Thoracic aorta (tissue), 2 donors: Measurements from ENCODE around the gene FKRP. TPM values are rescaled to one million over a fixed set of nuclear protein-coding genes. Genes with fewer than 3 reads are reported as not detected.

ENCODE experiments used
- ATAC-seq: fragments of 150-250 bp; one replicate; pipeline ENCODE4 v1.8.0; 2017; ENCODE audit warnings: low read depth; ENCODE audit not compliant: insufficient number of reproducible peaks, low FRiP score
- DNase-seq: peaks from one replicate; pipeline ENCODE4 v3.0.0-alpha.2; 2020; ENCODE audit warnings: low spot score
- H3K27ac ChIP-seq, 2 donors: fragments of 200-600 bp; sonication (generic); 1 replicate in 1 of 2; 2 replicates in 1 of 2; pipeline ENCODE4 v1.5.1; 2016; ENCODE audit warnings: mild to moderate bottlenecking in 2 of 2, moderate library complexity in 2 of 2
- H3K27me3 ChIP-seq: fragments of 200-600 bp; sonication (generic); replicated peaks from 2 replicates; pipeline ENCODE4 v1.6.0; 2016; ENCODE audit warnings: mild to moderate bottlenecking; ENCODE audit not compliant: insufficient read depth
- H3K36me3 ChIP-seq: fragments of 200-600 bp; sonication (generic); one replicate; pipeline ENCODE4 v1.5.1; 2016
- H3K4me1 ChIP-seq, 2 donors: fragments of 200-600 bp; sonication (generic); 1 replicate in 1 of 2; 2 replicates in 1 of 2; pipeline versions ENCODE4 v1.5.1 to v1.6.0; 2016; ENCODE audit warnings: low read depth in 2 of 2, mild to moderate bottlenecking in 1 of 2; ENCODE audit not compliant: control insufficient read depth in 1 of 2
- H3K4me3 ChIP-seq: fragments of 200-600 bp; sonication (generic); 2 replicates; pipeline ENCODE4 v1.5.1; 2016; ENCODE audit warnings: mild to moderate bottlenecking
- H3K9me3 ChIP-seq: fragments of 200-600 bp; sonication (generic); 2 replicates; pipeline ENCODE4 v1.5.1; 2016
- CTCF ChIP-seq: fragments of 200-600 bp; sonication (generic); IDR thresholded peaks from one replicate; pipeline ENCODE4 v1.5.1; 2019; ENCODE audit warnings: antibody characterized with exemption
- total RNA-seq, 2 donors: library from RNA; depleted of rRNA; stranded (reverse); fragments of >200 nt; gene quantifications; one replicate each; pipeline versions ENCODE4 v1.1.0 to v1.2.3, GENCODE V29; 2016

The FKRP gene
- total RNA-seq, 2 donors from 2014 or later: 20.6 to 99.2 TPM

- DNase-seq: no peak
These were observed 24.4 kb upstream of the FKRP start for GRCh38 chr19:46721269-46722003.

GRCh38 chr19:46722004-46722380 lies 23.9 kb upstream of the FKRP start:
- H3K9me3 ChIP-seq: no peaks in the 10 kb centered on the region
- no peak for ATAC-seq
- no peak overlapping the region for H3K27ac ChIP-seq
- no peaks in the 10 kb centered on the region for H3K27me3 ChIP-seq
- H3K4me1 ChIP-seq: peaks cover 0 to 4% of the 10 kb centered on the region in 2 donors
- H3K4me3 ChIP-seq: no peak overlapping the region
- DNase-seq: no peak
- H3K36me3 ChIP-seq: peaks cover 54% of the 10 kb centered on the region
- TF ChIP-seq CTCF: no peak

More at GRCh38 chr19:46721269-46722003, 24.4 kb upstream of the FKRP start:
- H3K9me3 ChIP-seq: no peaks in the 10 kb centered on the region
- TF ChIP-seq CTCF: no peak
- ATAC-seq: no peak
- no peaks in the 10 kb centered on the region for H3K27me3 ChIP-seq
- peaks cover 48% of the 10 kb centered on the region for H3K36me3 ChIP-seq
- peaks cover 0 to 4% of the 10 kb centered on the region in 2 donors for H3K4me1 ChIP-seq
- no peak overlapping the region for H3K27ac ChIP-seq
- no peak overlapping the region for H3K4me3 ChIP-seq

- H3K4me3 ChIP-seq: no peak overlapping the region
- DNase-seq: no peak
- H3K4me1 ChIP-seq: peaks cover 0 to 4% of the 10 kb centered on the region in 2 donors
- no peaks in the 10 kb centered on the region for H3K27me3 ChIP-seq
- H3K27ac ChIP-seq: no peak overlapping the region
- peaks cover 59% of the 10 kb centered on the region for H3K36me3 ChIP-seq
- H3K9me3 ChIP-seq: no peaks in the 10 kb centered on the region
- no peak for TF ChIP-seq CTCF
- ATAC-seq: no peak
These were observed 23.3 kb upstream of the FKRP start for GRCh38 chr19:46722421-46723022.

- TF ChIP-seq CTCF: no peak
- no peaks in the 10 kb centered on the region for H3K4me1 ChIP-seq
- peaks cover 64% of the 10 kb centered on the region for H3K36me3 ChIP-seq
- ATAC-seq (no peak), DNase-seq (no peak)
- H3K9me3 ChIP-seq: no peaks in the 10 kb centered on the region
- no peak overlapping the region for H3K4me3 ChIP-seq
- no peak overlapping the region for H3K27ac ChIP-seq
- no peaks in the 10 kb centered on the region for H3K27me3 ChIP-seq
These were observed 22.8 kb upstream of the FKRP start for GRCh38 chr19:46723023-46723461.

- Histone ChIP-seq H3K9me3 (no peaks in the 10 kb centered on the region), H3K36me3 (peaks cover 69% of the 10 kb centered on the region), H3K4me3 (no peak overlapping the region), H3K27ac (no peak overlapping the region), H3K4me1 (no peaks in the 10 kb centered on the region), H3K27me3 (no peaks in the 10 kb centered on the region)
- no peak for TF ChIP-seq CTCF
- ATAC-seq: no peak
- no peak for DNase-seq
These were observed 22.4 kb upstream of the FKRP start for GRCh38 chr19:46723471-46723870.
